Tibial nerve (tissue), 4 donors: Measurements from ENCODE around the gene PMM2. TPM values are rescaled to one million over a fixed set of nuclear protein-coding genes. Genes with fewer than 3 reads are reported as not detected.
A peak's percentile ranks its signal among the peaks of the same experiment; 100 is the strongest.

Experiments
- DNase-seq, 2 donors: peaks; one replicate each; pipeline ENCODE4 v3.0.0-alpha.2; 2019; ENCODE audit warnings: low spot score in 2 of 2
- H3K27ac ChIP-seq, 4 donors: fragments of 200-600 bp; sonication (generic) in 3 of 4; one replicate each; pipeline ENCODE4 v1.5.1; 2017 to 2019; ENCODE audit warnings: mild to moderate bottlenecking in 1 of 4
- H3K27me3 ChIP-seq, 2 donors: fragments of 200-600 bp; sonication (generic) in 1 of 2; one replicate each; pipeline versions ENCODE4 v1.5.1 to v1.6.0; 2017 to 2019
- H3K36me3 ChIP-seq, 3 donors: fragments of 200-600 bp; sonication (generic); one replicate each; pipeline ENCODE4 v1.5.1; 2018 to 2019
- H3K4me1 ChIP-seq, 4 donors: fragments of 200-600 bp; sonication (generic) in 3 of 4; one replicate each; pipeline ENCODE4 v1.5.1; 2017 to 2019
- H3K4me3 ChIP-seq, 4 donors: fragments of 200-600 bp; sonication (generic) in 3 of 4; one replicate each; pipeline ENCODE4 v1.5.1; 2017 to 2019; ENCODE audit warnings: mild to moderate bottlenecking in 1 of 4, moderate library complexity in 1 of 4
- H3K9me3 ChIP-seq, 4 donors: fragments of 200-600 bp; sonication (generic) in 3 of 4; one replicate each; pipeline ENCODE4 v1.5.1; 2017 to 2019
- CTCF ChIP-seq, 5 experiments: fragments of 200-600 bp in 3 of 5; fragments of 450-650 bp in 2 of 5; sonication (generic) in 3 of 5; IDR thresholded peaks; one replicate each; pipeline ENCODE4 v1.5.1; 2016 to 2019; ENCODE audit warnings: antibody characterized with exemption in 5 of 5, mild to moderate bottlenecking in 3 of 5, moderate library complexity in 2 of 5
- EP300 ChIP-seq, 2 donors: sonication (generic); formaldehyde crosslinking; IDR thresholded peaks; one replicate each; pipeline ENCODE4 v1.6.1; 2017; ENCODE audit warnings: antibody characterized with exemption in 2 of 2, mild to moderate bottlenecking in 1 of 2
- POLR2A ChIP-seq, 2 donors: fragments of 450-650 bp; IDR thresholded peaks; one replicate each; pipeline ENCODE4 v1.6.1; 2017; ENCODE audit warnings: antibody characterized with exemption in 2 of 2, mild to moderate bottlenecking in 2 of 2, moderate library complexity in 2 of 2
- WGBS, 2 donors: methylation state at CpG; one replicate each; pipeline ENCODE4 v1.1.5; 2018; 5-methylcytosine and 5-hydroxymethylcytosine counted together
- total RNA-seq, 4 donors: library from RNA; depleted of rRNA; stranded (reverse); fragments of >200 nt; gene quantifications; one replicate each; pipeline ENCODE4 v1.1.0, GENCODE V29; 2016

Gene PMM2
- total RNA-seq, 4 donors from 2014 or later, result 37.6 to 73.8 (median 52.7) TPM

GRCh38 chr16:8893426-8893825 lies 95.8 kb downstream of the PMM2 start:
- WGBS, 2 donors, result 68 to 73% methylated on average over 9 of the region's 9 CpGs
- Histone ChIP-seq H3K27ac (no peak overlapping the region), H3K4me3 (no peak overlapping the region), H3K36me3 (peaks cover 0 to 96% (median 34%) of the 10 kb centered on the region in 3 donors), H3K9me3 (no peaks in the 10 kb centered on the region), H3K4me1 (no peaks in the 10 kb centered on the region), H3K27me3 (no peaks in the 10 kb centered on the region)
- TF ChIP-seq EP300 (IDR thresholded peaks at IDR 0.05) (no peak), CTCF (IDR thresholded peaks at IDR 0.05) (no peak), POLR2A (IDR thresholded peaks at IDR 0.05) (no peak)
- DNase-seq, result no peak

- 79 to 85% methylated on average over 13 to 14 of the region's 14 CpGs for WGBS, 2 donors
- Histone ChIP-seq H3K4me1 (no peaks in the 10 kb centered on the region), H3K4me3 (no peak overlapping the region), H3K27me3 (no peaks in the 10 kb centered on the region), H3K27ac (no peak overlapping the region), H3K36me3 (peaks cover 0 to 100% (median 34%) of the 10 kb centered on the region in 3 donors), H3K9me3 (no peaks in the 10 kb centered on the region)
- peak in 1 of 2 donors; percentile 8 for DNase-seq
- TF ChIP-seq CTCF (IDR thresholded peaks at IDR 0.05) (no peak), EP300 (IDR thresholded peaks at IDR 0.05) (no peak), POLR2A (IDR thresholded peaks at IDR 0.05) (no peak)
Measured at GRCh38 chr16:8893976-8894690, 96.5 kb downstream of the PMM2 start.

GRCh38 chr16:8894736-8895334 lies 97.2 kb downstream of the PMM2 start:
- Histone ChIP-seq H3K4me1 (no peaks in the 10 kb centered on the region), H3K9me3 (no peaks in the 10 kb centered on the region), H3K36me3 (peaks cover 0 to 100% (median 34%) of the 10 kb centered on the region in 3 donors), H3K4me3 (no peak overlapping the region), H3K27me3 (no peaks in the 10 kb centered on the region), H3K27ac (no peak overlapping the region)
- no peak for DNase-seq
- TF ChIP-seq POLR2A (IDR thresholded peaks at IDR 0.05) (no peak), EP300 (IDR thresholded peaks at IDR 0.05) (no peak), CTCF (IDR thresholded peaks at IDR 0.05) (no peak)
- WGBS, 2 donors, result 93 to 97% methylated on average over 21 of the region's 21 CpGs

GRCh38 chr16:8898660-8899318 lies 101.2 kb downstream of the PMM2 start:
- peaks cover 0 to 100% (median 52%) of the 10 kb centered on the region in 3 donors for H3K36me3 ChIP-seq
- H3K4me3 ChIP-seq, result no peak overlapping the region
- no peak for TF ChIP-seq CTCF (IDR thresholded peaks at IDR 0.05)
- TF ChIP-seq EP300 (IDR thresholded peaks at IDR 0.05), result no peak
- no peak for TF ChIP-seq POLR2A (IDR thresholded peaks at IDR 0.05)
- H3K9me3 ChIP-seq, result no peaks in the 10 kb centered on the region
- H3K27ac ChIP-seq, result no peak overlapping the region
- H3K4me1 ChIP-seq, result no peaks in the 10 kb centered on the region
- no peaks in the 10 kb centered on the region for H3K27me3 ChIP-seq
- 92 to 93% methylated on average over 3 of the region's 3 CpGs for WGBS, 2 donors
- DNase-seq, result no peak

Other genes with a start within 250 kb of the PMM2 start
- not detected for gene TMEM114, start 207.3 kb upstream of the PMM2 start, total RNA-seq
- 10 to 100 TPM; 34.3 to 69.5 (median 46.6) TPM for gene METTL22, start 176.1 kb upstream of the PMM2 start, total RNA-seq
- 10 to 100 TPM in 3 of 4 donors, 1 to 10 TPM in 1; 9.6 to 24.0 (median 21.3) TPM for gene ABAT, start 123.2 kb upstream of the PMM2 start, total RNA-seq
- 1 to 10 TPM; 5.7 to 9.6 (median 7.2) TPM for gene TMEM186, start 200 bp upstream of the PMM2 start, total RNA-seq
- gene CARHSP1, start 71.2 kb downstream of the PMM2 start, total RNA-seq, result 100 to 1,000 TPM in 3 of 4 donors, 10 to 100 TPM in 1; 90.6 to 169 (median 160) TPM
- gene LITAFD, start 84.5 kb downstream of the PMM2 start, total RNA-seq, result not detected
- gene USP7, start 166.1 kb downstream of the PMM2 start, total RNA-seq, result 100 to 1,000 TPM in 1 of 4 donors, 10 to 100 TPM in 3; 83.4 to 114 (median 89.6) TPM